HG03196 (cell line): Measurements from ENCODE around the gene ROPN1B.
"Not testable (repeated sequence)": the region's sequence is repeated elsewhere in the genome, so short reads cannot be mapped to it uniquely, and the experiment has no call there.

ENCODE experiments used
- ATAC-seq: cut with Tn5 transposase; IDR thresholded peaks from one replicate; pipeline ENCODE4 v1.9.1; 2021; ENCODE audit not compliant: unreplicated experiment

ROPN1B gene

GRCh38 chr3:125957674-125958510 lies 11.1 kb upstream of the ROPN1B start:
- ATAC-seq: no peak

GRCh38 chr3:125958511-125959316 lies 10.3 kb upstream of the ROPN1B start:
- no peak for ATAC-seq

GRCh38 chr3:125959317-125960065 lies 9.5 kb upstream of the ROPN1B start:
- ATAC-seq: no peak

GRCh38 chr3:125960066-125960424 lies 8.9 kb upstream of the ROPN1B start:
- ATAC-seq: no peak

GRCh38 chr3:125960456-125961288 lies 8.3 kb upstream of the ROPN1B start:
- no peak for ATAC-seq

- ATAC-seq: no peak
Measured at GRCh38 chr3:125961289-125961589, 7.7 kb upstream of the ROPN1B start.

GRCh38 chr3:125963834-125964233 lies 5.1 kb upstream of the ROPN1B start:
- not testable (repeated sequence) for ATAC-seq

- no peak for ATAC-seq
Measured at GRCh38 chr3:125965505-125965904, 3.5 kb upstream of the ROPN1B start.

GRCh38 chr3:125967156-125967555 lies 1.8 kb upstream of the ROPN1B start:
- no peak for ATAC-seq

GRCh38 chr3:125968121-125968520 lies 857 bp upstream of the ROPN1B start:
- not testable (repeated sequence) for ATAC-seq

GRCh38 chr3:125971997-125972944 lies 3.3 kb downstream of the ROPN1B start:
- not testable (repeated sequence) for ATAC-seq

GRCh38 chr3:125975245-125976002 lies 6.4 kb downstream of the ROPN1B start:
- not testable (repeated sequence) for ATAC-seq

GRCh38 chr3:125976003-125976390 lies 7.0 kb downstream of the ROPN1B start:
- ATAC-seq: not testable (repeated sequence)

GRCh38 chr3:125977104-125977503 lies 8.1 kb downstream of the ROPN1B start:
- ATAC-seq: not testable (repeated sequence)

GRCh38 chr3:125984951-125985350 lies 16.0 kb downstream of the ROPN1B start:
- ATAC-seq: not testable (repeated sequence)

GRCh38 chr3:125990253-125990970 lies 21.4 kb downstream of the ROPN1B start:
- ATAC-seq: peak; percentile 89

GRCh38 chr3:125996751-125997150 lies 27.8 kb downstream of the ROPN1B start:
- not testable (repeated sequence) for ATAC-seq

GRCh38 chr3:126002189-126002588 lies 33.2 kb downstream of the ROPN1B start:
- ATAC-seq: no peak
